Measurements from ENCODE around the gene ELOVL3. TPM values are rescaled to one million over a fixed set of nuclear protein-coding genes. Genes with fewer than 3 reads are reported as not detected.

ELOVL3 gene
- total RNA-seq, 2 donors from 2014 or later: not detected

DNA sequence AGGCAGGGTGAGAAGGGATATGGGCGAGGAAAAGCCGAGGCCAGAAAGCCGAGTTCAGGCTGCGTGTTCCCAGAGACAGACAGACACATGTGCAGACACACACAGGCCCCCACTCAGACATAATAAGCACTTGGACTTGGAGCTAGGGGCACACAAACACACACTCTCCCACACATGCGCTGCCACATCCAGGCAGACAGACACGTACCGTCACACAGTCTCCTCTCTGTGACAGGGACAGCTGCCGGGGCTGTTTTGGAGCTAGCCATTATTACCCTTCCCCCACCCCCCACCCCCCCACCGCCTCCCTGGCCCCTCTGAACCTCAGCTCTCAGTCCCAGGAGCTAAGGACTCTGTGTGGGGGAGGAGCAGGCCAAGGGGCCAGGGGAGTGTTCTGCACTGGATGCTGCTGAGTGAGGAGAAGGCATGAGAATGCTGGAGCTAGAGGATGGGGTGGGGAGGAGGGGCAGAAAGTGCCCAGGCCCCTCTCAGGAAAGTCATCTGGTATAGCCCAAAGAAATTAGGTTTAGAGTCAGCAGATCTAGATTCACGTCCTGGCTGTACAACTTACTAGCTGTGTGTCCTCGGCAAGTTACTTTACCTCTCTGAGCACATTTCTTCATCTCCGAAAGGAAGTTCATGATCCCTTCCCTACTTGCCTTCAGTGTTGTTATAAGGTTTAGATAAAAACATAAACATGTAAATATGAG, 8.9 kb downstream of the ELOVL3 start:
- DNase-seq (ENCODE audit: low spot score) (no peak), ATAC-seq (no peak)
- H3K27me3 Mint-ChIP-seq: peaks cover 41 to 54% of the 10 kb centered on the region in 2 donors
- H3K27ac Mint-ChIP-seq: no peak overlapping the region
- H3K9me3 Mint-ChIP-seq: no peaks in the 10 kb centered on the region
- no peak overlapping the region for H3K4me3 Mint-ChIP-seq
- peaks cover 5 to 6% of the 10 kb centered on the region in 2 donors for H3K4me1 Mint-ChIP-seq (ENCODE audit: low read depth in 2 of 2)
- no peaks in the 10 kb centered on the region for H3K36me3 Mint-ChIP-seq

DNA sequence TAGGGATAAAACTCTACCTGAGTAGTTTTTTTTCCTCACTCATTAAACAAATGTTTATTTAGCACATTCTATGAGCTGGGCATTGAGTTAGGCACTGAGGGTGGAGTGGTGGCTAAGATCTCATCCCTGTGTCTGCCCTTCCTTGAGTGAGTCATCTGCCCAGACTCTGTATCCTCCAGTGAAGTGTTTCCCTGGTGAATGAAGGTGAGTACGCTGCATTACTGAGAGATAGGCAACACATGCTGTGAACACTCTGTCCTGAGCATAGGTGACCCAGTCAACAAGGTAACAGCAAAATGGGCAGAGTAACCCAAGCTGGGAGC, 9.5 kb downstream of the ELOVL3 start:
- no peak for ATAC-seq
- H3K27ac Mint-ChIP-seq: no peak overlapping the region
- DNase-seq (ENCODE audit: low spot score): no peak
- no peaks in the 10 kb centered on the region for H3K9me3 Mint-ChIP-seq
- H3K4me3 Mint-ChIP-seq: no peak overlapping the region
- H3K4me1 Mint-ChIP-seq (ENCODE audit: low read depth in 2 of 2): peaks cover 0 to 2% of the 10 kb centered on the region in 2 donors
- peaks cover 41 to 56% of the 10 kb centered on the region in 2 donors for H3K27me3 Mint-ChIP-seq
- H3K36me3 Mint-ChIP-seq: no peaks in the 10 kb centered on the region

DNA sequence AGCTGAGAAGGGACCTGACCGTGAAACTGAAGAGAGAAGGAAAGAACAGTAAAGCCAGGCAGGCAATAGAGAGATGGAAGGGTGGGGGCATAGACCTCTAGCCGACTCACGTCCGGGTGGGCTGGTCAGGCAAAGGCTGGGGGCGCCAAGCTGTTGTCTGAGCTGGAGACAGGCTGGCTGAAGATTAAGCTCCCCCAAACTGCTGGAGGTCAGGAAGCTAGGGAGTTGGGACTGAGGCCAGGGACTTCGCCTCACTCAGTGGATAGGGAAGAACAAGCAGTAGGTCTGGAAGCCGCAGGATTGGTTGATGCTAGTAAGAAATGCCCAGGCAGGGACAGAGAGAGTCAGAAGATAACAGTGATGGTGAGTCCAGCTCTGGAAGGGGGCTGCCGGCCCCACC, 9.9 kb downstream of the ELOVL3 start:
- no peak overlapping the region for H3K4me3 Mint-ChIP-seq
- DNase-seq (ENCODE audit: low spot score) (no peak), ATAC-seq (no peak)
- H3K36me3 Mint-ChIP-seq: no peaks in the 10 kb centered on the region
- H3K27ac Mint-ChIP-seq: no peak overlapping the region
- H3K4me1 Mint-ChIP-seq (ENCODE audit: low read depth in 2 of 2): peaks cover 0 to 2% of the 10 kb centered on the region in 2 donors
- peaks cover 41 to 57% of the 10 kb centered on the region in 2 donors for H3K27me3 Mint-ChIP-seq
- no peaks in the 10 kb centered on the region for H3K9me3 Mint-ChIP-seq

- Mint-ChIP-seq H3K9me3 (no peaks in the 10 kb centered on the region), H3K27ac (no peak overlapping the region), H3K27me3 (peaks cover 51 to 55% of the 10 kb centered on the region in 2 donors), H3K4me1 (ENCODE audit: low read depth in 2 of 2) (peaks cover 7% of the 10 kb centered on the region in 2 donors), H3K36me3 (no peaks in the 10 kb centered on the region), H3K4me3 (no peak overlapping the region)
- DNase-seq (ENCODE audit: low spot score): no peak
- no peak for ATAC-seq
Measured at GRCh38 chr10:102237711-102238252, 11.7 kb downstream of the ELOVL3 start.

GRCh38 chr10:102240467-102241031, 14.4 kb downstream of the ELOVL3 start:
- Mint-ChIP-seq H3K9me3 (no peaks in the 10 kb centered on the region), H3K27me3 (peaks cover 42 to 43% of the 10 kb centered on the region in 2 donors), H3K4me3 (peak overlapping the region; percentile 95), H3K27ac (no peak overlapping the region), H3K4me1 (ENCODE audit: low read depth in 2 of 2) (peaks cover 13 to 19% of the 10 kb centered on the region in 2 donors), H3K36me3 (no peaks in the 10 kb centered on the region)
- no peak for ATAC-seq
- DNase-seq (ENCODE audit: low spot score): no peak

- Mint-ChIP-seq H3K27ac (no peak overlapping the region), H3K4me3 (peak overlapping the region; percentile 95), H3K9me3 (no peaks in the 10 kb centered on the region), H3K36me3 (no peaks in the 10 kb centered on the region), H3K4me1 (ENCODE audit: low read depth in 2 of 2) (peaks cover 14 to 20% of the 10 kb centered on the region in 2 donors), H3K27me3 (peaks cover 37 to 38% of the 10 kb centered on the region in 2 donors)
- no peak for ATAC-seq
- no peak for DNase-seq (ENCODE audit: low spot score)
Measured at GRCh38 chr10:102241032-102241443, 14.9 kb downstream of the ELOVL3 start.

DNA sequence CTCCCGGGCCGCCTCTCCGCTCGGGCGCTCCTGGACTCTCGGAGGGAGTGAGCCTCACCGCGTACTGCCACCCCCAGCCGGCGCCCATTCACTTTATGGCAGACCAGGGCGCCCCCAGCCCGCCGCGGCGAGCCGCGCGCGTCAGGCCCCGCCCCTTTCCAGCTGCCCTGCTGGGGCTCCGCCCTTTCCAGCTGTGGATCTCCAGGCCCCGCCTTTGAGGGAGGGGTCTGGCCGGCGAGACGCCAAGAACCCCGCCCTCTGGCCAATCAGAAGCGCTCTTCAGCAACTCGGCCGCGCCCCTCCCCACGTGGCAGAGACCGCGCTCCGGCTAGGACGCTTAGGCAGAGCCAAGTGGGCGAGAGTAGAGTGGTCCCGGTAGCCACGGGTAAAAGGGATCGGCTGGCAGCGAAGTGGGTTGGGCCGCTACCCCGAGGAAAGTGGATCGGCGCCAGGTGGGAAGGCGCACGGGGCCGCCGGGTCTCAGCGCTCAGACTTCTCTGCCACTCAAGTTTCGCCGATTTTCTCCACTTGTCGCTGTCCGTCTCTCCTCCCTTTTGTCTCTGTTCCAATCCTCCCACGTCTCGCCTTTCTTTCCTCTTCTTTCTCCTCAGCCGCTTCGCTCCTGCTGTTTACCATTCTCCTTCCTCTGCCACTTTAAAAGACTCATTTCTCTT, 15.5 kb downstream of the ELOVL3 start, which contains the start of gene PITX3:
TSS of gene PITX3 (minus strand) at position 69 of the 674 bp plus-strand sequence. CDS start 9,432 bp downstream, outside the sequence.
- Mint-ChIP-seq H3K4me1 (ENCODE audit: low read depth in 2 of 2) (peaks cover 19 to 25% of the 10 kb centered on the region in 2 donors), H3K9me3 (no peaks in the 10 kb centered on the region), H3K36me3 (no peaks in the 10 kb centered on the region), H3K4me3 (peak within 1 kb of the TSS; percentile 95), H3K27me3 (peaks cover 32 to 33% of the 10 kb centered on the region in 2 donors), H3K27ac (no peak within 1 kb of the TSS)
- ATAC-seq (peak; percentile 83 to 88), DNase-seq (ENCODE audit: low spot score) (peak; percentile 95)

GRCh38 chr10:102242118-102242485, 16.0 kb downstream of the ELOVL3 start:
- Mint-ChIP-seq H3K4me1 (ENCODE audit: low read depth in 2 of 2) (peaks cover 24 to 31% of the 10 kb centered on the region in 2 donors), H3K4me3 (peak overlapping the region; percentile 95), H3K36me3 (no peaks in the 10 kb centered on the region), H3K9me3 (no peaks in the 10 kb centered on the region), H3K27me3 (peaks cover 26 to 28% of the 10 kb centered on the region in 2 donors), H3K27ac (no peak overlapping the region)
- DNase-seq (ENCODE audit: low spot score) (no peak), ATAC-seq (no peak)

DNA sequence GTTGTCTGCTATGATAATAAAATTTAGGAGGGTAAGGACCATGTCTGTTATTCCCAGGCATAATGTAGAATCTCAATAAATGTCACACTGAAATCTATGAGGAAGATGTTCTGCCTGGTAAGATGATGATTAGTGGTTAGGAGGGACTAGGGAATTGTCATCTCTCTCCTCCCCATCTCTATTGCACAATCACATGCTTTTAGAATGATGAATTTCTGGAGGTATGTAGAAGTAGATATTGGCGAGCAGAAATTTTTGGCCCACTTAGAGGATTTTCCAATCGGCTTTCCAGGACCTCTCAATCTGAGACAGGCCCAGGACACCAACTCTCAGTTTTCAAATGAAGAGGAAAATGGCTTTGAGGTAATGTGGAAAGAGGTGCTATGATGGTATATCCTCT, 17.2 kb downstream of the ELOVL3 start:
- H3K4me3 Mint-ChIP-seq: peak overlapping the region; percentile 30
- ATAC-seq: no peak

DNA sequence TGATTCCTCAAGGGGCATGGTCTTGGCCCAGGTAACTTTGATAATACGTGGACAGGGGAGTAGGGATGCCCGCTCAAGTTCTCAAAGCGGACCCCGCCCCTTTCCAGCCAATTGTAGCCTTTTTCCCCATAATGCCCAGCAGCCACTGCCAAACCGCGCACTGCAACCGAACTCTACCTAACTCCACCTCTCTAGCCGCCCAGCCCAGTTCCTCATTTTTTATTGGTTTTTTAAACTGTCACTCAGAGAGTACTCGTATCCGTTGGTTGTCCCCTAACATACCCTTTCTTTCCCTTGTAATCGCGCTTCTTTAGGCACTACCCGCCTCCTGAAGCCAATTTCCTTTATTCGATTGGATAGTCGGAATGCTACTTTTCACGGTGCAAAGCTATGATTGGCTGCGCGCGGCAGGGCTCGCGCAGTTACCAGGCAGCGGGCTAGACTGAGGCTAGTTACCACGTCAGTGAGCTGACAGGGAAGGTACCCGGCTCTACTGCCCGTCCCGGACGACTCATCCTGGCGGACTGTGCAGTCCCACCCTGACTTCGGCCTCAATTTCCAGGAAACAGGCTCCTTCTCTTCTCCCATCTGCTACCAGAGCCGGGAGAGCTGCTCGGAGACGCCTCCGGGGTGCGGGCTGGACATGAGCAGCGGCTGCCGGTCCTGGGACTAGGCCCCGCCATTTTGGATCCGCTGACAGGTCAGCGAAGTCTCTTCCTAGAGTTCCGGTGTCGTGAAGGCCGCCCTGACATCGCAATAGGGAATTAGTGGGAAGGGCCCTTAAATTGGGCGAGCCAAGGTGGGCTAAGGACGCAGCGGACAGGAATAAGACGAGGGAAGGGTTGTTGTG, 19.2 kb downstream of the ELOVL3 start, which contains the start of gene GBF1:
TSS of gene GBF1 (plus strand) at position 451 of the 850 bp plus-strand sequence. CDS start 13,407 bp downstream, outside the sequence.
- peaks cover 33 to 43% of the 10 kb centered on the region in 2 donors for H3K4me1 Mint-ChIP-seq (ENCODE audit: low read depth in 2 of 2)
- peak within 1 kb of the TSS; percentile 80 for H3K4me3 Mint-ChIP-seq
- peaks cover 4% of the 10 kb centered on the region for H3K36me3 Mint-ChIP-seq
- H3K27ac Mint-ChIP-seq: peak within 1 kb of the TSS; percentile 82 to 95
- ATAC-seq (peak; percentile 92 to 93), DNase-seq (ENCODE audit: low spot score) (peak; percentile 93)
- peaks cover 12 to 15% of the 10 kb centered on the region in 2 donors for H3K27me3 Mint-ChIP-seq
- H3K9me3 Mint-ChIP-seq: no peaks in the 10 kb centered on the region

More for the DNA sequence above, 17.2 kb downstream of the ELOVL3 start:
- DNase-seq (ENCODE audit: low spot score): no peak
- Mint-ChIP-seq H3K27ac (no peak overlapping the region), H3K36me3 (peaks cover 4% of the 10 kb centered on the region), H3K4me1 (ENCODE audit: low read depth in 2 of 2) (peaks cover 33 to 43% of the 10 kb centered on the region in 2 donors), H3K9me3 (no peaks in the 10 kb centered on the region), H3K27me3 (peaks cover 22 to 24% of the 10 kb centered on the region in 2 donors)

DNA sequence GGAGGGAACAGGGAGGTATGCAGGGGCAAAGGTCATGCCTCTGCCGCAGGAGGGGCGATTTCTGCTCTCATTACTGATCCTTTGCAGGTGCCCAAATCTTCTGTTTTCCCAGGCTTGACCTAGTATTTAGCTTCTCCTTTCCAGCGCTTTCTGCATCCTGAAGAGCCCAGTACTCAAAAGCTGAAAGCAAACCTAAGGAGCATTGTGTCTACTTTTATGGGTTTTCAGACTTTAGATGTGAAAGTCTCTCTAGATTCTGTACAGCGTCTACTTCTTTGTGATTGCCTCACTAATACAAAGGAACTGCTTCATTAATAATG, 19.8 kb downstream of the ELOVL3 start:
- H3K27me3 Mint-ChIP-seq: peaks cover 8 to 15% of the 10 kb centered on the region in 2 donors
- peak overlapping the region; percentile 82 to 95 for H3K27ac Mint-ChIP-seq

DNA sequence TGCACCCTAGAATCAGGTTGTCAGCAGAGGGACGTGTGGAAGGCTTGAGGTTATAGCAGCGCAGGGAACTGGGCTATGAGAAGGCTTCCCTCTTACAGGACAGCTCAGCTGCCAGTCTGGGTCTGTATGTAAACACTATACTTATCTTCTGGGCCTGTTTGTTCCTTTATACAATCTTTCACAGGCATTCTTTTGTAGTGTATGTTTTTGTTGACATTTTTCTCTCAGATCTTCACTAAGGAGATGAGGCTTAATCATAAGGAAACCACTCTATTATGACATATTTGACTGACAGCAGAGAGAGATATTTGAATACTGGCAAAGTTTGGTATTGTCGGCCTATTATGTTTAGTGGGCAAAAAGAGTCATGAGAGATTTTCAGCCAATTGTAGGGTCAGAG, 20.2 kb downstream of the ELOVL3 start:
- H3K4me1 Mint-ChIP-seq (ENCODE audit: low read depth in 2 of 2): peaks cover 33 to 43% of the 10 kb centered on the region in 2 donors

More for the DNA sequence above, 19.8 kb downstream of the ELOVL3 start:
- Mint-ChIP-seq H3K36me3 (peaks cover 4% of the 10 kb centered on the region), H3K4me3 (peak overlapping the region; percentile 80), H3K9me3 (no peaks in the 10 kb centered on the region), H3K4me1 (ENCODE audit: low read depth in 2 of 2) (peaks cover 33 to 43% of the 10 kb centered on the region in 2 donors)
- no peak for ATAC-seq
- DNase-seq (ENCODE audit: low spot score): no peak

DNA sequence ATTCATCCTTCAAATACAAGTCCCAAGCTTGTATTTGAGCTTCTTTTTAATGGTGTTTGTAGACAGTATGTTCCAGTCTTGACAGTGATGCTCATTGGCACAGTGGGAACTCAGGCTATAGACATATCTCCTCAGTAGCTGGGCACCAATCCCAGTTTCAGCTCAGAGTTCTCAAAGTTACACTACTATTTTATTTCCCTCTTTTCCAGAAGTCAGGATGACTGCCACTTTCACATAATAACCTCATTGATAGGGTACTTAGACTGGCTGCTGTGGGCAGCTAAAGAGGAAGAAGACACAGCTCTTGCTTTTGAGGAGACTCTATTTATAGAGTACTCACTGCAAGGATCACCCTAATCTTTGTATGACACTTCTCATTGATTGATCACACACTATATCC, 21.6 kb downstream of the ELOVL3 start:
- Mint-ChIP-seq H3K4me3 (peak overlapping the region; percentile 80), H3K27ac (peak overlapping the region; percentile 22 to 43)
- no peak for ATAC-seq

More for the DNA sequence above, 20.2 kb downstream of the ELOVL3 start:
- Mint-ChIP-seq H3K4me3 (peak overlapping the region; percentile 80), H3K36me3 (peaks cover 4% of the 10 kb centered on the region), H3K9me3 (no peaks in the 10 kb centered on the region), H3K27ac (peak overlapping the region; percentile 82 to 95), H3K27me3 (peaks cover 6 to 15% of the 10 kb centered on the region in 2 donors)
- DNase-seq (ENCODE audit: low spot score) (no peak), ATAC-seq (no peak)

More for the DNA sequence above, 21.6 kb downstream of the ELOVL3 start:
- DNase-seq (ENCODE audit: low spot score): no peak
- Mint-ChIP-seq H3K36me3 (peaks cover 4% of the 10 kb centered on the region), H3K4me1 (ENCODE audit: low read depth in 2 of 2) (peaks cover 29 to 36% of the 10 kb centered on the region in 2 donors), H3K27me3 (peaks cover 3 to 6% of the 10 kb centered on the region in 2 donors), H3K9me3 (no peaks in the 10 kb centered on the region)

All from natural killer cell treated with Interleukin-12 subunit alpha and Interleukin-12 subunit beta and Interleukin-15 and Interleukin-18, amount 100 ng/mL, for 72 hours (primary cell).